Keratinocyte (primary cell): ENCODE data around the gene POU6F2.

Source experiments
- EZH2 ChIP-seq: IDR thresholded peaks from one replicate; pipeline ENCODE4 v1.6.1; 2012; ENCODE audit warnings: inconsistent platforms, mild to moderate bottlenecking, low read length, moderate library complexity
- TF ChIP-seq, protein P1 (sequence below), 3 experiments: IDR thresholded peaks in 1 of 3; conservative IDR thresholded peaks in 1 of 3; optimal IDR thresholded peaks in 1 of 3; 2 replicates in 2 of 3; 3 replicates in 1 of 3; pipeline versions ENCODE3 to v1.5.1; 2011; ENCODE audit warnings: low read length in 3 of 3, mild to moderate bottlenecking in 3 of 3, moderate library complexity in 2 of 3, control low read depth in 1 of 3, inconsistent platforms in 1 of 3; ENCODE audit not compliant: insufficient read depth in 2 of 3; ENCODE audit errors: extremely low read depth in 1 of 3

DNA sequence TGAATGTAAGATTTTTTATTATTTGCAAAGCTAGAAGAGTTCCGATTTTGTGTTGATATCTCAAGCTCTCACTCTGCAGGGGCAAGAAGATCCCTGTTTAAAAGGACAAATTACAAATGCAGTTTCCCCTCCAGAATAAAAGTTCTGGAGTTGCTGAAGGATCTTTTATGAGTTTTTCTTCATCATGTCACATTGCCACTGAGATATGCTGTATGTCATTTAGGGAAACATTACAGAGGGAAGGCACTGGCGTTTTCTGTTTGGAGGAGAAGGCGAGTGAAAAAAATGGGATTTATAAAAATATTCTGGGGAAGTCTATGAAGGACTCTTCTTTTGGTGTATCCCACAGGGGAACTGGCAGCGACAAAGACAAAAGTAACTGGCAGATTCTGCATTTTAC lies 57.4 kb downstream of the POU6F2 start:
- TF ChIP-seq, protein P1, sequence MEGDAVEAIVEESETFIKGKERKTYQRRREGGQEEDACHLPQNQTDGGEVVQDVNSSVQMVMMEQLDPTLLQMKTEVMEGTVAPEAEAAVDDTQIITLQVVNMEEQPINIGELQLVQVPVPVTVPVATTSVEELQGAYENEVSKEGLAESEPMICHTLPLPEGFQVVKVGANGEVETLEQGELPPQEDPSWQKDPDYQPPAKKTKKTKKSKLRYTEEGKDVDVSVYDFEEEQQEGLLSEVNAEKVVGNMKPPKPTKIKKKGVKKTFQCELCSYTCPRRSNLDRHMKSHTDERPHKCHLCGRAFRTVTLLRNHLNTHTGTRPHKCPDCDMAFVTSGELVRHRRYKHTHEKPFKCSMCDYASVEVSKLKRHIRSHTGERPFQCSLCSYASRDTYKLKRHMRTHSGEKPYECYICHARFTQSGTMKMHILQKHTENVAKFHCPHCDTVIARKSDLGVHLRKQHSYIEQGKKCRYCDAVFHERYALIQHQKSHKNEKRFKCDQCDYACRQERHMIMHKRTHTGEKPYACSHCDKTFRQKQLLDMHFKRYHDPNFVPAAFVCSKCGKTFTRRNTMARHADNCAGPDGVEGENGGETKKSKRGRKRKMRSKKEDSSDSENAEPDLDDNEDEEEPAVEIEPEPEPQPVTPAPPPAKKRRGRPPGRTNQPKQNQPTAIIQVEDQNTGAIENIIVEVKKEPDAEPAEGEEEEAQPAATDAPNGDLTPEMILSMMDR (optimal IDR thresholded peaks at IDR 0.05 in 1 of 3, IDR thresholded peaks at IDR 0.05 in 1 of 3, conservative IDR thresholded peaks at IDR 0.05 in 1 of 3; ENCODE audit: extremely low read depth in 1 of 3, insufficient read depth in 2 of 3, low read length in 3 of 3): no peak
- TF ChIP-seq EZH2: no peak
